Breast epithelium (tissue), 3 donors: ENCODE results near the gene NPR2.

Experiments
- CTCF ChIP-seq, 3 donors: fragments of 450-650 bp; IDR thresholded peaks; one replicate each; pipeline ENCODE4 v1.5.1; 2016 to 2017; ENCODE audit warnings: antibody characterized with exemption in 3 of 3, mild to moderate bottlenecking in 3 of 3, moderate library complexity in 3 of 3
- POLR2A ChIP-seq: fragments of 450-650 bp; IDR thresholded peaks from one replicate; pipeline ENCODE4 v1.6.1; 2016; ENCODE audit warnings: antibody characterized with exemption, mild to moderate bottlenecking, moderate library complexity
- POLR2AphosphoS5 ChIP-seq, 3 donors: sonication (generic); formaldehyde crosslinking; IDR thresholded peaks; one replicate each; pipeline ENCODE4 v1.6.1; 2017; ENCODE audit warnings: antibody characterized with exemption in 3 of 3

- TF ChIP-seq CTCF (IDR thresholded peaks at IDR 0.05) (no peak), POLR2A (peak; percentile 87), POLR2AphosphoS5 (IDR thresholded peaks at IDR 0.05) (peak; percentile 82 to 85 (median 83))
Observed at GRCh38 chr9:35814841-35815543, 23.6 kb downstream of the NPR2 start, which contains the start of gene HINT2.
